BLaER1 (cell line): ENCODE measurements around the gene ANKRD6.
A peak's percentile ranks its signal among the peaks of the same experiment; 100 is the strongest.

Experiments used
- H3K27ac ChIP-seq: shearing (Covaris generic); formaldehyde crosslinking; 2 replicates; pipeline ENCODE4 v1.8.1; 2022
- H3K27me3 ChIP-seq: shearing (Covaris generic); formaldehyde crosslinking; 2 replicates; pipeline ENCODE4 v1.8.1; 2022
- H3K36me3 ChIP-seq: shearing (Covaris generic); formaldehyde crosslinking; 2 replicates; pipeline ENCODE4 v1.8.1; 2022
- H3K4me1 ChIP-seq: shearing (Covaris generic); formaldehyde crosslinking; 2 replicates; pipeline ENCODE4 v1.8.1; 2022
- H3K4me2 ChIP-seq: shearing (Covaris generic); formaldehyde crosslinking; 2 replicates; pipeline ENCODE4 v1.8.1; 2022
- H3K4me3 ChIP-seq: shearing (Covaris generic); formaldehyde crosslinking; 2 replicates; pipeline ENCODE4 v1.8.1; 2022
- H3K9ac ChIP-seq: shearing (Covaris generic); formaldehyde crosslinking; 2 replicates; pipeline ENCODE4 v1.8.1; 2022
- H3K9me3 ChIP-seq: shearing (Covaris generic); formaldehyde crosslinking; 2 replicates; pipeline ENCODE4 v1.8.1; 2022
- H4K20me1 ChIP-seq: shearing (Covaris generic); formaldehyde crosslinking; 2 replicates; pipeline ENCODE4 v1.8.1; 2022
- Cebpa-rat ChIP-seq: shearing (Covaris generic); IDR thresholded peaks from 2 replicates; pipeline ENCODE4 v1.8.1; 2022

ANKRD6 gene

DNA sequence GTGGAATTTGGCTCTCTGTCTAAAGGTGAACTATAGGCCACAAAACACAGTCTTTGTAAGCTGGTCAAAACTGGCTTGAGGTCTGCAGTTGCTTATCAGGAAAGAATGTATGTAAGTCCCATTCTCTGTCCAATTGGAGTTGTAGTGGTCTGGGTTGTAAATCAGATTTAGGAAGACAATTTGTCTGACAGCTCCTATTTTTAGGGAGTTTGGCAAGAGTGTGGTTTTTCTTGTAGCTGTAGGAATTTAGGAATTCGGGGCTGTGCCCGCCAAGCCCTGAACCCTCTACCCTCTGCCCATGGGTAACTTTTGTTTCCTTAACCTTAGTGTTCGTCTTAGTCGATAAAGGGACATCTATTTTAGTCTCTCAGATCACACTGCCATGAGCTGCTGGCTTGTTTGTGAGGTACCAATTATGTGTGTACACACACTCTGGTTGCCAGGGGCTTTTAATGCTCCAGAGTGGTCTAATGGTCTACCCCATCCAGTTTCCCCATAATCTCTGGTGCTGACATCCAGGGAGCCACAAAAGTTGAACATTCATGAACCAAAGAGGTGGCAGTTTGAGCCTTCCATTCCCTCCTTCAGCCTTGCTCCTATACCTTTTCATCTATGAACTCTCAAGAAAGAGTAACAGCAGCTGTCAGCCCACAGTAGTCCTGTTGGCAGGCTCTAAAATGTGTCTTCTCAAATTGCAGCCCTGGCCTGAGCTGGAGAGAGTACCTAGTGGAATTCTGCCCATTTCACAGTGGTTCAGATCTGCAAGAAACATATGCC, 93.0 kb downstream of the ANKRD6 start:
- Histone ChIP-seq H3K9me3 (no peaks in the 10 kb centered on the region), H3K27ac (no peak overlapping the region), H3K4me1 (peaks cover 7% of the 10 kb centered on the region; the same call in 1 of the 2 replicates), H3K9ac (no peak overlapping the region), H3K36me3 (no peaks in the 10 kb centered on the region), H3K27me3 (no peaks in the 10 kb centered on the region), H3K4me2 (no peak overlapping the region), H4K20me1 (no peaks in the 10 kb centered on the region), H3K4me3 (no peak overlapping the region)
- no peak for TF ChIP-seq Cebpa-rat

- Histone ChIP-seq H4K20me1 (no peaks in the 10 kb centered on the region), H3K36me3 (no peaks in the 10 kb centered on the region), H3K4me2 (no peak overlapping the region), H3K9ac (no peak overlapping the region), H3K4me1 (peaks cover 7% of the 10 kb centered on the region; the same call in 1 of the 2 replicates), H3K9me3 (no peaks in the 10 kb centered on the region), H3K27me3 (no peaks in the 10 kb centered on the region), H3K27ac (no peak overlapping the region), H3K4me3 (no peak overlapping the region)
- no peak for TF ChIP-seq Cebpa-rat
Observed at GRCh38 chr6:89526563-89526869, 93.6 kb downstream of the ANKRD6 start.

GRCh38 chr6:89527634-89528033, 94.7 kb downstream of the ANKRD6 start:
- no peaks in the 10 kb centered on the region for H3K27me3 ChIP-seq
- H3K4me2 ChIP-seq: no peak overlapping the region
- H3K36me3 ChIP-seq: no peaks in the 10 kb centered on the region
- H3K9me3 ChIP-seq: no peaks in the 10 kb centered on the region
- no peak overlapping the region for H3K4me3 ChIP-seq
- H3K9ac ChIP-seq: no peak overlapping the region
- no peaks in the 10 kb centered on the region for H4K20me1 ChIP-seq
- no peak for TF ChIP-seq Cebpa-rat
- peaks cover 7% of the 10 kb centered on the region; the same call in 1 of the 2 replicates for H3K4me1 ChIP-seq
- H3K27ac ChIP-seq: no peak overlapping the region

- Histone ChIP-seq H3K27ac (no peak overlapping the region), H3K27me3 (no peaks in the 10 kb centered on the region), H3K9ac (no peak overlapping the region), H3K4me1 (peaks cover 7% of the 10 kb centered on the region; the same call in 1 of the 2 replicates), H3K36me3 (no peaks in the 10 kb centered on the region), H4K20me1 (no peaks in the 10 kb centered on the region), H3K4me2 (0 out of 2 replicates have a peak overlapping the region, but pooled peaks have one; percentile 2), H3K9me3 (no peaks in the 10 kb centered on the region), H3K4me3 (no peak overlapping the region)
- no peak for TF ChIP-seq Cebpa-rat
Observed at GRCh38 chr6:89528866-89529265, 95.9 kb downstream of the ANKRD6 start.

GRCh38 chr6:89530982-89531381, 98.0 kb downstream of the ANKRD6 start:
- no peaks in the 10 kb centered on the region for H3K9me3 ChIP-seq
- no peak overlapping the region for H3K27ac ChIP-seq
- peaks cover 7% of the 10 kb centered on the region; the same call in 1 of the 2 replicates for H3K4me1 ChIP-seq
- no peak overlapping the region for H3K4me2 ChIP-seq
- no peak overlapping the region for H3K4me3 ChIP-seq
- no peak for TF ChIP-seq Cebpa-rat
- H3K9ac ChIP-seq: no peak overlapping the region
- no peaks in the 10 kb centered on the region for H3K27me3 ChIP-seq
- no peaks in the 10 kb centered on the region for H3K36me3 ChIP-seq
- no peaks in the 10 kb centered on the region for H4K20me1 ChIP-seq

DNA sequence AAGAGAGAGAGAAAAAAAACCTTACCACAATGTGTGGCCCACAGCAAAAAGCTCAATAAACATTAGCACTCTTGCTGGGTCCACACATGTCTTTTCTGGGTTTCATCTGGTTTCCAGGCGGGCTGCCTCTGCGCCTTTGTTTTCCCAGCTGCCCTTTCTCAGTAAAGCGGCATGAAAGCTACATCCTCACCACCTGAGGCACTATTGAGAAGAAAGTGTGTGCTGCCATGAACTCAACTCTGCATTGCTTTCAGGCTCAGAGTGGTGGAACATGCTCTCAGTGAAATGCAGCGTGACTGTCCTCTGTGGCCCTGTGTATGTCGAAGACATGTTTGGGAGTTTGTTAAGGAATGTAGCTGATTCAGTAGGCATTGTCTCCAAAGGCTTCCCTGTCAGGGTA, 103.3 kb downstream of the ANKRD6 start:
- Histone ChIP-seq H3K27me3 (no peaks in the 10 kb centered on the region), H3K36me3 (no peaks in the 10 kb centered on the region), H3K4me3 (no peak overlapping the region), H4K20me1 (no peaks in the 10 kb centered on the region), H3K4me1 (no peaks in the 10 kb centered on the region), H3K27ac (no peak overlapping the region), H3K9me3 (no peaks in the 10 kb centered on the region), H3K9ac (no peak overlapping the region), H3K4me2 (no peak overlapping the region)
- TF ChIP-seq Cebpa-rat: no peak

GRCh38 chr6:89539779-89540178, 106.8 kb downstream of the ANKRD6 start:
- Histone ChIP-seq H4K20me1 (no peaks in the 10 kb centered on the region), H3K9ac (no peak overlapping the region), H3K9me3 (no peaks in the 10 kb centered on the region), H3K36me3 (no peaks in the 10 kb centered on the region), H3K4me2 (no peak overlapping the region), H3K27me3 (no peaks in the 10 kb centered on the region), H3K4me1 (no peaks in the 10 kb centered on the region), H3K27ac (no peak overlapping the region), H3K4me3 (no peak overlapping the region)
- TF ChIP-seq Cebpa-rat: no peak

DNA sequence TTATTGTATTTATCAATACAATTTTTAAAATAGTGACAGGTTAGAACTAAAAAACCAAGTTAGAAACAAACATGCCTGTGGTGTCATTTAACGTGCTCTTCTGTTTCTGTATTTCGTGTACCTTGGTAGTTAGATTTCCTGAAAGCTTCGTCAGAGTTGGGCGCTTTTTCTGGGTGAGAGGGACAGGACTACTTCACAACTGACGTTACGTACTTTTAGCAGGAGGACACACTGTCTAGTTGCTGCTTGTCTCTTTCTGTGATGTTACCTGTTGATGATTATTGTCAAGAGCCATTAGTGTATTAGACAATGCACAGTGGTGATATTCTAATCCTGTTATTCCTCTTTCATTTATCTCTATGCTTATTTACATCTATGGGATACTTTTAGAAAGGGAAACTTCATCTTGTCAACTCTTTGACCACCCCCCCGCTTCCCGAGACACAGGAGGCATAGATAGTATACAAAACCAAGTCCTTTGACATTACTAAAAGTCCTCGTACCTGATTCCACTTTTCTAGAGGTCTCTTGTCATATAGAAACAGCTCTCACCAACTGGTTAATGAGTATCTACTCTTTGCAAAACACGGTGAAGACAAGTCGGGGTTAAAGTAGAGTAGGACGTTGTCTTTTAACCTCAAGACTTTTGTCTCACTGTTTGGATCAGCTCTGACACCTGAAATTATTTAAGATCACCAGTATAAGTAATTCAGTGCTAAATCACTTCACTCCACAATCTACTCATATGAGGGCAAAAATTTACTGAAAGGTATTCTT, 109.3 kb downstream of the ANKRD6 start:
- Histone ChIP-seq H3K27me3 (no peaks in the 10 kb centered on the region), H3K9me3 (no peaks in the 10 kb centered on the region), H4K20me1 (no peaks in the 10 kb centered on the region), H3K36me3 (no peaks in the 10 kb centered on the region), H3K4me3 (no peak overlapping the region), H3K4me1 (no peaks in the 10 kb centered on the region), H3K27ac (no peak overlapping the region), H3K9ac (no peak overlapping the region), H3K4me2 (no peak overlapping the region)
- no peak for TF ChIP-seq Cebpa-rat

- no peak for TF ChIP-seq Cebpa-rat
- Histone ChIP-seq H3K36me3 (no peaks in the 10 kb centered on the region), H3K4me3 (no peak overlapping the region), H3K4me2 (no peak overlapping the region), H3K27me3 (no peaks in the 10 kb centered on the region), H4K20me1 (no peaks in the 10 kb centered on the region), H3K9ac (no peak overlapping the region), H3K9me3 (no peaks in the 10 kb centered on the region), H3K4me1 (no peaks in the 10 kb centered on the region), H3K27ac (no peak overlapping the region)
Observed at GRCh38 chr6:89542866-89543265, 109.9 kb downstream of the ANKRD6 start.

DNA sequence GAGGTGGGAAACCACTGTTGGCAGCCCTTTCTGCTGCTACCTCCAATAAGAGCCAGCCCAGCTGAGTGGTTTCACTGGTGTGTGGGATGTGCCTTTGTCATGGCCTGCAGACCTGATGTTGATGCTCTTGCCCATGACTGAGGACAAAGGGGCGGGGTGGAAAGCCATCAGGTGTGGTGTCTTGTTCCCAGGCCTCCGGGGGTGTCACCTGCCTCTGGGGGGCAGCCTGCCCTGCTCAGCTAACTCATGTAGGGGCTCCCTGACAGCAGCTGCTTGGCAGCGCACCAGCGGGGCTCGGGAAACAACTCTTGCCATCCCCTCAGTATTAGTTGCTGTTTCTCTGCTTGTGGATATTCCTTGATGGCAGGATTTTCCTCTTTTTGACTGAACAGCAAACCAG, 114.3 kb downstream of the ANKRD6 start:
- Histone ChIP-seq H3K9ac (no peak overlapping the region), H3K36me3 (no peaks in the 10 kb centered on the region), H3K27me3 (no peaks in the 10 kb centered on the region), H3K4me3 (no peak overlapping the region), H3K4me1 (no peaks in the 10 kb centered on the region), H3K4me2 (no peak overlapping the region), H3K9me3 (no peaks in the 10 kb centered on the region), H4K20me1 (no peaks in the 10 kb centered on the region), H3K27ac (no peak overlapping the region)
- no peak for TF ChIP-seq Cebpa-rat
